Heart right ventricle (tissue), 16 donors: ENCODE data around the gene F2RL1. TPM values are rescaled to one million over a fixed set of nuclear protein-coding genes. Genes with fewer than 3 reads are reported as not detected.
"Not testable (repeated sequence)": the region's sequence is repeated elsewhere in the genome, so short reads cannot be mapped to it uniquely, and the experiment has no call there.

Experiments
- ATAC-seq, 8 donors: fragments of 200-7000 bp; cut with Tn5 transposase; one replicate each; pipeline ENCODE4 v1.9.1; 2020; ENCODE audit warnings: mild to moderate bottlenecking in 8 of 8, moderate library complexity in 8 of 8, moderate number of reproducible peaks in 1 of 8
- DNase-seq, 2 donors: peaks; one replicate each; pipeline ENCODE4 v3.0.0-alpha.2; 2020
- H3K27ac ChIP-seq, 10 donors: fragments of 200-600 bp; sonication (generic) in 2 of 10; one replicate each; pipeline versions ENCODE4 v1.5.0 to v1.8.0; 2020 to 2022; ENCODE audit warnings: mild to moderate bottlenecking in 3 of 10
- H3K27me3 ChIP-seq, 7 donors: fragments of 200-600 bp; one replicate each; pipeline ENCODE4 v1.8.0; 2021 to 2022; ENCODE audit warnings: mild to moderate bottlenecking in 2 of 7
- H3K36me3 ChIP-seq, 9 donors: fragments of 200-600 bp; sonication (generic) in 1 of 9; one replicate each; pipeline versions ENCODE4 v1.5.0 to v1.8.0; 2020 to 2022; ENCODE audit warnings: mild to moderate bottlenecking in 2 of 9
- H3K4me1 ChIP-seq, 9 donors: fragments of 200-600 bp; sonication (generic) in 1 of 9; one replicate each; pipeline versions ENCODE4 v1.5.0 to v1.8.0; 2020 to 2022; ENCODE audit warnings: mild to moderate bottlenecking in 4 of 9
- H3K4me3 ChIP-seq, 10 donors: fragments of 200-600 bp; sonication (generic) in 2 of 10; one replicate each; pipeline versions ENCODE4 v1.5.0 to v1.8.0; 2020 to 2022; ENCODE audit warnings: mild to moderate bottlenecking in 7 of 10, moderate library complexity in 2 of 10
- H3K9me3 ChIP-seq, 11 donors: fragments of 200-600 bp in 10 of 11; sonication (generic) in 2 of 11; one replicate each; pipeline versions ENCODE4 v1.5.0 to v1.8.0; 2013 to 2022; ENCODE audit warnings: mild to moderate bottlenecking in 2 of 11, control low read depth in 1 of 11, moderate library complexity in 1 of 11
- WGBS, 2 donors: extraction: QIAGEN DNeasy Blood & Tissue Kit; methylation state at CpG; one replicate each; pipeline ENCODE4 v1.1.7; 2013; ENCODE audit warnings: inconsistent platforms in 1 of 2; 5-methylcytosine and 5-hydroxymethylcytosine counted together
- intact Hi-C, 10 donors: fragments of 100-400 bp; cut with DNase I; formaldehyde crosslinking; loops; one replicate each; pipeline versions ENCODE4 v1.11.1 to v1.14.2; 2022
- polyA plus RNA-seq, 2 donors: library from polyadenylated mRNA; stranded (reverse); fragments of 200-250 nt; gene quantifications; one replicate each; pipeline ENCODE4 v1.2.3, GENCODE V29; 2013
- total RNA-seq, 10 donors: library from RNA; stranded (reverse); fragmentation: NEBNext Ultra II Directional in 3 of 10; extraction: Animal tissue kit (Norgen Biotek cat#: 25700) in 3 of 10; gene quantifications; one replicate each; pipeline versions ENCODE4 v1.2.1 to v1.2.4, GENCODE V29; 2021 to 2023
- TF ChIP-seq, protein P1 (sequence below), 9 donors: fragments of 200-600 bp; sonication (generic) in 2 of 9; IDR thresholded peaks; one replicate each; pipeline versions ENCODE4 v1.5.0 to v1.8.0; 2021 to 2022; ENCODE audit warnings: antibody characterized with exemption in 9 of 9, mild to moderate bottlenecking in 5 of 9, moderate library complexity in 1 of 9
- donor health status: Arrhythmogenic right ventricular cardiomyopathy.
- donor health status: ischemic (EF 13 %, LVEDD 7.1; RV severe dilation, severe dysfunction).
- donor health status: healthy with polysubstance abuse.
- donor health status: DM: no; HTN: yes; CAD: no.
- donor health status: DM: no; HTN: no; CAD: no.
- donor health status: ischemic (EF 25% LVEDD 6.9; RV normal size, moderate dysfunction).
- donor health status: ischemic (EF 25% LVEDD 5.7; RV mildly dilated, moderate dysfunction).
- donor health status: healthy.
- donor health status: DM: yes; HTN: yes; CAD: no.
- donor health status: Ischemic cardiomyopathy.
- donor health status: ischemic (EF 35%, LVEDD 5.7; RV mildly dilated, moderate dysfunction).
- donor health status: nonischemic (EF 11% LVEDD 7.7; RV severe dilation, severe dysfunction).
- donor health status: DM: yes; HTN: yes; CAD: no.
- donor health status: PGD.
- donor health status: ischemic (EF 29% LVEDD 5.4; RV normal size, mild dysfunction).
- donor health status: nonischemic (EF 23%, LVEDD 6.1; RV moderate dilation, normal function).

Gene F2RL1
- total and polyA plus RNA-seq, 12 donors, result 0.56 to 3.9 (median 0.91) TPM

DNA sequence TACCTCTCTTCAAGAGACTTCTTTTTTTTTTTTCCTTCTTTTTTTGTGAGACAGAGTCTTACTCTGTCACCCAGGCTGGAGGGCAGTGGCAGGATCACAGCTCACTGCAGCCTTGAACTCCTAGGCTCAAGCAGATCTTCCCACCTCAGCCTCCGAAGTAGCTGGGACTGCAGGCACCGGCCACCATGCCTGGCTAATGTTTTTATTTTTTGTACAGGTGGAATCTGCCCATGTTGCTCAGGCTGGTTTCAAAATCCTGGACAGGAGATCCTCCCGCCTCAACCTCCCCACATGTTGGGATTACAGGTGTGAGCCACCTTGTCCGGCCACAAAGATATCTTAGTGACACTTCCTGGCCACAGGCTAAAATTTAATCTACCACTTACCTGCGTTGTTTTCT, 42.9 kb upstream of the F2RL1 start:
- no peaks in the 10 kb centered on the region for H3K27me3 ChIP-seq
- H3K9me3 ChIP-seq, result no peaks in the 10 kb centered on the region
- ATAC-seq (no peak), DNase-seq (no peak)
- 84 to 94% methylated on average over 5 of the region's 5 CpGs for WGBS, 2 donors
- TF ChIP-seq, protein P1, sequence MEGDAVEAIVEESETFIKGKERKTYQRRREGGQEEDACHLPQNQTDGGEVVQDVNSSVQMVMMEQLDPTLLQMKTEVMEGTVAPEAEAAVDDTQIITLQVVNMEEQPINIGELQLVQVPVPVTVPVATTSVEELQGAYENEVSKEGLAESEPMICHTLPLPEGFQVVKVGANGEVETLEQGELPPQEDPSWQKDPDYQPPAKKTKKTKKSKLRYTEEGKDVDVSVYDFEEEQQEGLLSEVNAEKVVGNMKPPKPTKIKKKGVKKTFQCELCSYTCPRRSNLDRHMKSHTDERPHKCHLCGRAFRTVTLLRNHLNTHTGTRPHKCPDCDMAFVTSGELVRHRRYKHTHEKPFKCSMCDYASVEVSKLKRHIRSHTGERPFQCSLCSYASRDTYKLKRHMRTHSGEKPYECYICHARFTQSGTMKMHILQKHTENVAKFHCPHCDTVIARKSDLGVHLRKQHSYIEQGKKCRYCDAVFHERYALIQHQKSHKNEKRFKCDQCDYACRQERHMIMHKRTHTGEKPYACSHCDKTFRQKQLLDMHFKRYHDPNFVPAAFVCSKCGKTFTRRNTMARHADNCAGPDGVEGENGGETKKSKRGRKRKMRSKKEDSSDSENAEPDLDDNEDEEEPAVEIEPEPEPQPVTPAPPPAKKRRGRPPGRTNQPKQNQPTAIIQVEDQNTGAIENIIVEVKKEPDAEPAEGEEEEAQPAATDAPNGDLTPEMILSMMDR (IDR thresholded peaks at IDR 0.05), result no peak
- H3K4me3 ChIP-seq, result no peak overlapping the region
- no peak overlapping the region for H3K27ac ChIP-seq
- intact Hi-C loops, result loop anchor here in 8 of 10 donors (2.0 to 10.0 kb wide), 6 partner anchors 61 to 175 kb away; partner anchors contain the start of gene F2R (in 1 of the 8)
- H3K36me3 ChIP-seq, result no peaks in the 10 kb centered on the region
- H3K4me1 ChIP-seq, result peaks cover 0 to 23% (median 0%) of the 10 kb centered on the region in 9 donors

DNA sequence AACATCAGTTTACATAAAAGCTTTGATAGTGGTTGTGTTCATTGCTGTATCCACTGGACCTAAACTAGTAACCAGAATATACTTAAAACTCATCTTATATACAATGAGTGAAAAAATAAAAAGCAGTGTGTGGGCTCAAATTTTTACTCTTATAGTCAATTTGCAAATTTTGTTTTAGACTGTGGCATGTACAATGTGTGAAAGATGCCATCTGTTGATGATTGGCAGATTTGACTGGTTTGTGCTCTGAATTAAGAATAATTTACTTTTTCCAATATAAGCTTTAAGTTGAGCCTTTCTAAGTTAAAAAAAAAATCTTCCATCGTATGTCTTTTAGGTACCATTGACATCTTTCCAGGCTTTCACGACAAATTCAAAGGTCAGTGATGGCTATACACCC, 42.4 kb upstream of the F2RL1 start:
- ATAC-seq (no peak), DNase-seq (no peak)
- no peak overlapping the region for H3K4me3 ChIP-seq
- WGBS, 2 donors, result 84 to 92% methylated on average over 2 of the region's 2 CpGs
- H3K27me3 ChIP-seq, result no peaks in the 10 kb centered on the region
- no peak overlapping the region for H3K27ac ChIP-seq
- peaks cover 0 to 23% (median 0%) of the 10 kb centered on the region in 9 donors for H3K4me1 ChIP-seq
- TF ChIP-seq, protein P1 (IDR thresholded peaks at IDR 0.05), result no peak
- H3K9me3 ChIP-seq, result no peaks in the 10 kb centered on the region
- intact Hi-C loops, result loop anchor here in 6 of 10 donors (2.0 to 10.0 kb wide), 6 partner anchors 62 to 176 kb away; partner anchors contain the start of gene F2R (in 1 of the 6)
- H3K36me3 ChIP-seq, result no peaks in the 10 kb centered on the region

DNA sequence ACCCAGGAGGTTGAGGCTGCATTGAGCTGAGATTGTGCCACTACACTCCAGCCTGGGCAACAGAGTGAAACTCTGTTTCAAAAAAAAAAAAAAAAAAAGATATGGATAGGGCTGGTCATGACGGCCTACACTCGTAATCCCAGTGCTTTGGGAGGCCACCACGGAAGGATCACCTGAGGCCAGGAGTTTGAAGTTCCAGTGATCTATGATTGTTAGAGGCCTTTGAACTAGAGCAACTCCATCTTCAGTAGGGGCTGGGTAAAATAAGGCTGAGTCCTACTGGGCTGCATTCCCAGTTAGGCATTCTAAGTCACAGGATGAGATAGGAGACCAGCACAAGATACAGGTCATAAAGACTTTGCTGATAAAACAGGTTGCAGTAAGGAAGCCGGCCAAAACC, 38.2 kb upstream of the F2RL1 start:
- H3K9me3 ChIP-seq, intact Hi-C loops, H3K4me3 ChIP-seq, H3K36me3 ChIP-seq, DNase-seq, H3K27me3 ChIP-seq, ATAC-seq, H3K27ac ChIP-seq: not testable (repeated sequence)
- WGBS, 2 donors, result 96 to 97% methylated on average over 4 of the region's 4 CpGs
- peaks cover 0 to 11% (median 0%) of the 10 kb centered on the region in 9 donors for H3K4me1 ChIP-seq

DNA sequence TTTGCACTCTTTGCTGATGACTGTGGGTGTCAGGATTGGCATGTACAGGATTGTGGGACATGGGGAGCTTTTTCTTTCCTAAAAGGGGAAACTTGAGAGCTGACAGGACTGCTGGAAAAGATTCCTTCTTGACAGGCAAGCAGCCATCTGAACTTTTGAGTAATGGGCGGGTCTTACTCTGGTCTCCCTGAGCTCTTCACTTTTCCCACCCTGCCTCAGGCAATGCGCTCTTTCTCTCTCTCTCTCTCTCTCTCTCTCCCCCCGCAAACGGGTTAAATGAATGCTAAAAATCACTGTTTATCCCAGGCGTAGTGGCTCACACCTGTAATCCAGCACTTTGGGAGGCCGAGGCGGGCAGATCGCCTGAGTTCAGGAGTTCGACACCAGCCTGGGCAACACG, 37.1 kb upstream of the F2RL1 start:
- intact Hi-C loops, result no loop called here
- H3K9me3 ChIP-seq, result no peaks in the 10 kb centered on the region
- H3K36me3 ChIP-seq, result no peaks in the 10 kb centered on the region
- H3K27me3 ChIP-seq, result no peaks in the 10 kb centered on the region
- DNase-seq (no peak), ATAC-seq (no peak)
- H3K27ac ChIP-seq, result no peak overlapping the region
- TF ChIP-seq, protein P1 (IDR thresholded peaks at IDR 0.05), result no peak
- no peak overlapping the region for H3K4me3 ChIP-seq
- WGBS, 2 donors, result 93 to 94% methylated on average over 10 of the region's 10 CpGs
- H3K4me1 ChIP-seq, result peaks cover 0 to 11% (median 1%) of the 10 kb centered on the region in 9 donors

DNA sequence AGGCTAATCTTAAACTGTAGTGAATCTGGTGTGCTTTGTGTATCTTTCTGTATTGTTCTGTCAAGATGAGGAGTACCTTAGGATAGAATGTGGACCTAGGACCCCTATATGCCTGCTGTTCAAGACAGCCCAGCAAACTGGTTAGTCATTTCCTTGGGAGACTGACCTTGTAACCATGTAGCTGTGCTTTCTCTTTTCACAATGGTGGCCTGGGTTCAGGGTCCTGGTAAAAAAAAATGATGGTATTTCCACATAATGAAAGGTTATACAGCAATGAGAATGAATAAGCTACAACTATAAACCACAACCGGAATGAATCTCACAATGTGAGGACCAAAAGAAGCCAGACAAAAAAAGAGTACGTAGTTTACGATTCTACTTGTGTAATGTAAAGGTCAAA, 36.4 kb upstream of the F2RL1 start:
- Histone ChIP-seq H3K4me1 (peaks cover 0 to 12% (median 7%) of the 10 kb centered on the region in 9 donors), H3K9me3 (no peaks in the 10 kb centered on the region), H3K36me3 (no peaks in the 10 kb centered on the region), H3K27ac (no peak overlapping the region), H3K27me3 (no peaks in the 10 kb centered on the region), H3K4me3 (no peak overlapping the region)
- DNase-seq, result no peak
- whole genome bisulfite sequencing, 2 donors, result 93 to 97% methylated on average over 3 of the region's 3 CpGs
- no peak for ATAC-seq
- TF ChIP-seq, protein P1 (IDR thresholded peaks at IDR 0.05), result no peak
- intact Hi-C loops, result no loop called here
